GM11168 (cell line): ENCODE data around the gene USP24.

Experiments used
- in situ Hi-C: fragments of 300-500 bp; cut with MboI; formaldehyde crosslinking; loops from one replicate; pipeline ENCODE4 v1.12.0; 2022; ENCODE audit warnings: low sequenced_read_pairs; ENCODE audit not compliant: unreplicated experiment

Gene USP24, protein sequence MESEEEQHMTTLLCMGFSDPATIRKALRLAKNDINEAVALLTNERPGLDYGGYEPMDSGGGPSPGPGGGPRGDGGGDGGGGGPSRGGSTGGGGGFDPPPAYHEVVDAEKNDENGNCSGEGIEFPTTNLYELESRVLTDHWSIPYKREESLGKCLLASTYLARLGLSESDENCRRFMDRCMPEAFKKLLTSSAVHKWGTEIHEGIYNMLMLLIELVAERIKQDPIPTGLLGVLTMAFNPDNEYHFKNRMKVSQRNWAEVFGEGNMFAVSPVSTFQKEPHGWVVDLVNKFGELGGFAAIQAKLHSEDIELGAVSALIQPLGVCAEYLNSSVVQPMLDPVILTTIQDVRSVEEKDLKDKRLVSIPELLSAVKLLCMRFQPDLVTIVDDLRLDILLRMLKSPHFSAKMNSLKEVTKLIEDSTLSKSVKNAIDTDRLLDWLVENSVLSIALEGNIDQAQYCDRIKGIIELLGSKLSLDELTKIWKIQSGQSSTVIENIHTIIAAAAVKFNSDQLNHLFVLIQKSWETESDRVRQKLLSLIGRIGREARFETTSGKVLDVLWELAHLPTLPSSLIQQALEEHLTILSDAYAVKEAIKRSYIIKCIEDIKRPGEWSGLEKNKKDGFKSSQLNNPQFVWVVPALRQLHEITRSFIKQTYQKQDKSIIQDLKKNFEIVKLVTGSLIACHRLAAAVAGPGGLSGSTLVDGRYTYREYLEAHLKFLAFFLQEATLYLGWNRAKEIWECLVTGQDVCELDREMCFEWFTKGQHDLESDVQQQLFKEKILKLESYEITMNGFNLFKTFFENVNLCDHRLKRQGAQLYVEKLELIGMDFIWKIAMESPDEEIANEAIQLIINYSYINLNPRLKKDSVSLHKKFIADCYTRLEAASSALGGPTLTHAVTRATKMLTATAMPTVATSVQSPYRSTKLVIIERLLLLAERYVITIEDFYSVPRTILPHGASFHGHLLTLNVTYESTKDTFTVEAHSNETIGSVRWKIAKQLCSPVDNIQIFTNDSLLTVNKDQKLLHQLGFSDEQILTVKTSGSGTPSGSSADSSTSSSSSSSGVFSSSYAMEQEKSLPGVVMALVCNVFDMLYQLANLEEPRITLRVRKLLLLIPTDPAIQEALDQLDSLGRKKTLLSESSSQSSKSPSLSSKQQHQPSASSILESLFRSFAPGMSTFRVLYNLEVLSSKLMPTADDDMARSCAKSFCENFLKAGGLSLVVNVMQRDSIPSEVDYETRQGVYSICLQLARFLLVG (N-terminal part only)

DNA sequence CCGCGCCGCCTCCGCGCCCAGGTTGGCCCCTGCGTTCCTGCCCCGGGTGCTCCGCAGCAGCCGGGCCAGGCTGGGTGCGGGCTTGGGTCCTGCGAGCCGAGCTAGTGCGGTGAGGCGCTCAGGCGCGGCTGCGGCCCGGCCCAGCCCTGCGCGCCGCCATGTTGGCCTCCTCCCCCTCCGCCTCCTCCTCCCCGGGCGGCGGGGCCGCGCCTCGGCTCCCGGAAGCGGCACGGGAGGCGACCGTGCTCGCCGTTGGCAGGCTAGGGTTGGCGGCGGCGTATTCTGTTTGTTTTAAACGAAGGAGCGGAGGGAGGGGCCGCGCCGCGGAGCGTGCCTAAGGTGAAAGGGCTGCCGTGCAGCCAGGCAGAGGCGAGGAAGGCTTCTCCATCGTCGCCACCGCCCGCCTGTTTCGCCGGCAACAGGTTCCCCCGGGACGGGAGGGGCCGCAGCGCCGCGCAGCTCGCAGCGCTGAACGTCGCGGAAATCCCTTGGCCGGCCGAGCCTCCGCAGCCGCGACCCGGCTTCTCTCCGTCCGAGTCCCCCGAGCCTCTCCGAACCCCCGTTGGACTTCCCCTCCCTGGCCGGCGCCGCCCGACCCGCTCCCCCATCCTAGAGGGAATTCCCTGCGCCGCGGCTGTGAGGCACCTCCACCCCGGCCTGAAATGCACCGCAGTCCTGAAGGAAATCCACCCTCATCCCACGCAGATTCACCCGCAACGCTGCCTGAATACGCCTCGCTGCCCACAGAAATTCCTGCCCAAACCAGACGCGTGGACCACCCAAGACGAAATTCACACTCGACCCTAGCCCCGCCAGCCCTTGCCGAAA, at the start of gene USP24:
TSS of gene USP24 (minus strand) at position 171 of the 828 bp plus-strand sequence. CDS start 251 bp downstream, outside the sequence.
- in situ Hi-C loops, result no loop called here

DNA sequence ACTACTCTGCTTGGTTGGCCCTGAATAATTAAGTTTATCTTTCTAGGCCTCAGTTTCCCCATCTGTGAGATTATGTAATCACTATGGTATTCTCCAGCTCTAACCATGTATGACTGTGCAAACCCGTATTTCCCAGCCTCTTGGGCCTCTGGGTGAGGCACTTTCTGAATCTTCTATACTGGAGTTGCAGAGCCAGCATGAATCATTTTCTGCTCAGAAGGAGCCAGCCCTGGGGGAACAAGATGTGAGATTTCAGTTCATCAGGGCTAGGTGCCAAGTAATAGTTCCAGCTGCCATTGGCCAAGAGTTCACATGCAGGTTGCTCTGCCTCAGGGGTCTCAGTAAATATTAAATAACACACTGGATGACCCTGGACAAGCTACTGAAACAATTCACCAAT, 47.7 kb upstream of the USP24 start:
- in situ Hi-C loops, result no loop called here

- in situ Hi-C loops, result no loop called here
Observed at GRCh38 chr1:55259911-55260609, 44.9 kb upstream of the USP24 start.

GRCh38 chr1:55257958-55258357, 42.8 kb upstream of the USP24 start:
- in situ Hi-C loops, result no loop called here

GRCh38 chr1:55255901-55256300, 40.7 kb upstream of the USP24 start:
- in situ Hi-C loops, result no loop called here

DNA sequence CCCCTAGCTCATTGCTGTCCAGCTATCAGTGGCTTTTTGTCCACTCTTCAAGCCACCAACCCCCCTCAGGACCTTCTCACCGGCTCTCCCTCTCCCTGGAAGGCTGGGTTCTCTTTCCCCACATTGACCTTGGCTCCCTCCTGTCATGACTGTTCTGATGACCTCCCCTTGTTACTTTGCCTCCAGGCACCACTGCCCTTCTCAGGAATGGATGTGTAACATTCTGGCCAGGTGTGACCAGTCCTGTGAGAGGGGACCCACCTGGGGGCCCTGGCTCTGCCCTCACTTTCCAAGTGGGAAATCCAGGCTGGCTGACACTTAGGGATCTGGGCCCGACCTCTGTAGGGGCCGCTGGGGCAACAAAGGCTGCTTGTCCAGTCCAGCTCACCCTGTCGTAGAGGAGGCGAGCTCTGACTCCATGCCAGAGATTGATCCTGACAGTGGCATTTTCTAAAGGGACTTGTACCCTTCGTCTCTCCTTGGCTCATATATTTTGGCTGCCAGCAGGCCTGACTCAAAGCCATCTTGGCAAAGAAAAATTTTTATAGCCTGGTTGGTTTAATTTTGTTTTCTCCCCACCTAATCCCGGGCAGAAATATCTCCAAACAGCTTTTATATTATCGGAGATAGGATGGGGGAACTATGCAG, 37.9 kb upstream of the USP24 start:
- in situ Hi-C loops, result no loop called here

GRCh38 chr1:55250399-55251075, 35.4 kb upstream of the USP24 start:
- in situ Hi-C loops, result no loop called here

GRCh38 chr1:55249646-55250398, 34.7 kb upstream of the USP24 start:
- in situ Hi-C loops, result no loop called here

DNA sequence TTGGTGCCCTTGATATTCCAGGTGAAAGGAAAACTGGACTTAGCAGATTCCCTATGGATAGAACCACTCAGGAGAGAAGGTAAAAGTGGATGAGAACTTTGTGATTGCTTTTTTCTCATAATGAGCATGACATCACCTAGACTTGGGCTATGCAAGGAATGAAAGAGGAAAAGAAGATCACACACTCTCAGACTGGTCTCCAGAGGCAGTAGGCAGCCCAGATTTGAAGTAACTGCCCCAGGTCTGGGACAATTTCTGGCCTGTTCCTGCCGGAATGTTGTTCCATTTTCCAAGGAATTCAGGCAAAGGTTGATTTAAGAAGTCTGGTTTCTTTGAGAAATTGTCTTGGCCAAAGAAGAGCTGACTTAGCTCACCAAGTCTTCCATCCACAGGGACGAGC, 31.7 kb upstream of the USP24 start:
- in situ Hi-C loops, result no loop called here

DNA sequence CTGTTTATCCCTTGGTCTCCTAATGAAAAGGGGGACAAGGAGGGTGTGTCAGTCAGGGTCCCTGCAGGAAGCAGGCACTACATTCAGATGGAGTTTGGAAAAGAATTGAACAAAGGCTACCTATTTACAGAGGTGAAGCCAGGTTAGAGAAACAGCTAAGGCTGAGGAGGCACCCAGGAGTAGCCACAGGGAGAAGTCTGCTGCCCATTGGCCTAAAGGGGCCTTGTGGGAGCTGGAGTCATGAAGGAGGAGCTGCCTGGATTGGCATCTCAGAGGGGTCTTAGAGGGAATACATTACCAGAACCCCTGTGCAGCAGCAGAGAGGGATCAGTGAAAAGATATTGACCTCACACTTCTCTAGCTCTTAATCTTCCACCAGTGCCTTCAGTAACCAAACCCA, 31.2 kb upstream of the USP24 start:
- in situ Hi-C loops, result no loop called here

DNA sequence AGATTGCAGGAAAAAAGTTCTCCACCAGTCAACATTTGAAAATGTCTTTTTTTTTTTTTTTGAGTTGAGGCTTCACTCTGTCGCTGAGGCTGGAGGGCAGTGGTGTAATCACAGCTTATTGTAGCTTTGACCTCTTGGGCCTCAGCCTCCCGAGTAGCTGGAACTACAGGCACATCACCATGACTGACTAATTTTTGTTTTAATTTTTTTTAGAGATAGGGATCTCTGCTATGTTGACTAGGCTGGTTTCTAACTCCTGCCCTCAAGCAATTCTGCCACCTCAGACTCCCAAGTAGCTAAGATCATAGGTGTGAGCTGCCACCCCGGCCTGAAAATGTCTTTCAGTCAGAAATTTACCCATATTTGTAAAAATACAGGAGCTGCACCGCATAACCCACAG, 30.6 kb upstream of the USP24 start:
- in situ Hi-C loops, result no loop called here

- in situ Hi-C loops, result no loop called here
Observed at GRCh38 chr1:55244476-55245099, 29.4 kb upstream of the USP24 start.

DNA sequence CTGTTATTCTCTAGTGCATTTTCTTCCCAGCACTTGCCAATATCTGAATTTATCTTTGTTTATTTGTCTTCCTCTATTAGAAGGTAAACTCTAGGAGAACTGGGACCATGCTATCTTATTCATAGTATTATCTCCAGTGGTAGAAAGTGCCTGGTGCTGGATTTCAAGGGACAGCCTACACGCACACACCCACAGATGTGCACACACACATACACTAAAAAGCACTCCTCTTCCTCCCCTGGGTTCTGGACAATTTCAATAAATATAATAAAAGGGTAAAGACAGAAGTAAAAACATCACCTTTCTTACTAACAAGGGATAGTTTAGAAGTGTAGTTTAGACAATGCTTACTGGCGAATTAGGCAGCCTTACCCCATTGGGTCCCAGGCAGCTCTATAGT, 28.5 kb upstream of the USP24 start:
- in situ Hi-C loops, result no loop called here

- in situ Hi-C loops, result no loop called here
Observed at GRCh38 chr1:55239548-55239947, 24.4 kb upstream of the USP24 start.

- in situ Hi-C loops, result no loop called here
Observed at GRCh38 chr1:55235722-55236121, 20.6 kb upstream of the USP24 start.

- in situ Hi-C loops, result no loop called here
Observed at GRCh38 chr1:55234016-55234415, 18.9 kb upstream of the USP24 start.
